ENCODE data around the gene HSPA5.

Gene HSPA5

DNA sequence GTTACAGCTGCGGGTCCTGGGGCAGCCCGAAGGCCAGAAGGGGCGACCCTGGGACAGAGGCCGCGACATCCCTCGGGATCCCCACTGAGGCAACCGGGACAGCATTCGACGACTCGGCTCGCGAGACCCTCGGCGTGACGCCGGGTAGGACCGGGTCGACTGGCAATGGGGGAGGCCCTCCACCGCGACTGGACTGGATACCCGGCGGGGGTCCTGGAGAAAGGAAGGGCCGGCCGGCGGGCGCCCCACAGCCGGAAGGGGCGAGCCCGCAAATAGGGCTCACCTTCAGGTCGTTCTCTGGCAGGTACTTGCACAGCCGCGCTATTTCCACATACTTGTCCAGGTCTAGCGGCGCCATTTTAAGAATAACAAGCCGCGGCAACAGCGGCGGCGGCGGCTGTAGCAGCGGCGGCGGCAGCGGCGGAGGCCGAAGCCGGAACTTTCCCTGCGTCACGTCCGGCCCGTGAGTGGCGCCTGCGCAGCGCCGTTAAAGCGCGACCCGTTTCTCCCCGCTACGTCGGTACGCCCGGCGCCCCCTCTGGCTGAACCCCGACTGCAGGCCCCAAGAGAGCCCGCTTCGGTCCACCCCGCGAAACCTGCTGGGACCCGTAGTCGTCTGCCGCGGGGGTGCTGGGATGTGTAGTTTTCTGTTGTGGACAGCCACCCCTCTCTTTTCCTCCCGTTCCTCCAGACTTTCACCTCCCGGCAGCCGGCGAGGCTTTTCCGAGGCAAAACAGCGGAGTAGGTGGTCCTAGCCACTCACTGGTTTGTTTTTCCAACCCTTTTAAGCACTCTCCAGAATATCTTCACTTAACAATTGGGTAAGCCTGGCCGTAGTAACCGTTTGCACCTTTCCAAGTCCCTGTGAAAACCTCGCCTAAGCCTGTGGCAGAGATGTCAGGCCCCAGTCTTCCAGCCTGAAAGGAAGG is 51.5 kb downstream of the HSPA5 start, which contains the start of gene PPP6C:
PPP6C (minus strand) TSS at position 443 of the 929 bp plus-strand sequence; CDS start at position 358, 85 bp downstream.
- H3K9ac ChIP-seq (ENCODE audit: insufficient read length), result peak within 1 kb of the TSS; percentile 96
- no peaks in the 10 kb centered on the region for H3K9me3 ChIP-seq (ENCODE audit: low read depth, low read length)
- peak; percentile 55 for DNase-seq (ENCODE audit: low read depth, low spot score)
- peak within 1 kb of the TSS; percentile 89 for H3K27ac ChIP-seq
- no peaks in the 10 kb centered on the region for H3K36me3 ChIP-seq (ENCODE audit: insufficient read depth, low read length)
- peak; percentile 82 for TF ChIP-seq POLR2AphosphoS5 (IDR thresholded peaks at IDR 0.05; ENCODE audit: borderline replicate concordance, low read depth, low read length)
- TF ChIP-seq FOXP2 (optimal IDR thresholded peaks at IDR 0.05; ENCODE audit: control extremely low read depth, extremely low read length, insufficient read depth), result peak; percentile 34
- no peak for TF ChIP-seq EZH2 (IDR thresholded peaks at IDR 0.05)
- peak within 1 kb of the TSS; percentile 89 for H3K4me3 ChIP-seq

DNA sequence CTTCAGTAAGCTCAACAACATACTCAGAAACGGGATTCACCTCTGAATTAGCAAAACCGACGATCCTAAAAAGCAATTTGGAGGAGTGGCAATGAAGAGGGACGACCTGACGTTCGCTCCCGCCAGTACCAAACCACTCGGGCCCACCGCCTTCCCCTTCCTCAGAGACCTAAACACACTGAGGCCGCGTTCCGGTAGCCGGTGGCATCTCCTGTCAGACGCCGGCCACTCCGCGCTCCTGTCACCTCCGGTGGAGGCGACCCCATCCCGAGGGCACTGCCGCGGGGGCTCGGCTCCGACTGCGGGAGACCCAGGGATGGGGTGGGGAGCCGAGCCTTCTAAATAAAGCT is 52.2 kb downstream of the HSPA5 start:
- H3K9me3 ChIP-seq (ENCODE audit: low read depth, low read length), result no peaks in the 10 kb centered on the region
- peak overlapping the region; percentile 89; the same call in 1 of the 2 replicates for H3K27ac ChIP-seq
- DNase-seq (ENCODE audit: low read depth, low spot score), result no peak
- peak overlapping the region; percentile 96 for H3K9ac ChIP-seq (ENCODE audit: insufficient read length)
- TF ChIP-seq EZH2 (IDR thresholded peaks at IDR 0.05), result no peak
- TF ChIP-seq FOXP2 (optimal IDR thresholded peaks at IDR 0.05; ENCODE audit: control extremely low read depth, extremely low read length, insufficient read depth), result no peak
- no peak for TF ChIP-seq POLR2AphosphoS5 (IDR thresholded peaks at IDR 0.05; ENCODE audit: borderline replicate concordance, low read depth, low read length)
- peak overlapping the region; percentile 89 for H3K4me3 ChIP-seq
- peaks cover under 1% of the 10 kb centered on the region; the same call in 1 of the 2 replicates for H3K36me3 ChIP-seq (ENCODE audit: insufficient read depth, low read length)

Measured in SK-N-MC (cell line).